Right lung (tissue), 10 donors: ENCODE data around the gene JOSD2. TPM values are rescaled to one million over a fixed set of nuclear protein-coding genes. Genes with fewer than 3 reads are reported as not detected.
A peak's percentile ranks its signal among the peaks of the same experiment; 100 is the strongest.

Experiments
- DNase-seq, 2 donors: peaks; one replicate each; pipeline ENCODE4 v3.0.0-alpha.2; 2013
- long read RNA-seq, 8 donors: transcript quantifications; one replicate each; lab custom pipeline, GENCODE V29; 2026
- polyA plus RNA-seq, 5 donors: library from polyadenylated mRNA; unstranded; fragments of 120-200 nt; gene quantifications; one replicate each; pipeline versions ENCODE4 v1.2.1 to v1.2.3, GENCODE V29; 2013; ENCODE audit warnings: inconsistent platforms in 1 of 5, low replicate concordance in 1 of 5; ENCODE audit not compliant: insufficient read length in 5 of 5, insufficient read depth in 1 of 5

JOSD2 gene
- 10 to 100 TPM; 12.2 to 35.2 (median 19.5) TPM for polyA plus RNA-seq
- long read RNA-seq, donor 1, transcript JOSD2-204 (5 exons, 996 nt): major isoform, 18 of 30 reads
- long read RNA-seq, donor 1, transcript JOSD2-205 (5 exons, 802 nt): minor isoform, 6 of 30 reads
- long read RNA-seq, donor 1, partial matches to known transcripts: 0 of 30 reads
- long read RNA-seq, donor 1, other reads (novel, unspliced or antisense): 0 of 30 reads
- long read RNA-seq, donor 2, transcript JOSD2-204 (5 exons, 996 nt): major isoform, 8 of 8 reads
- long read RNA-seq, donor 2, partial matches to known transcripts: 0 of 8 reads
- long read RNA-seq, donor 2, other reads (novel, unspliced or antisense): 0 of 8 reads
- long read RNA-seq, donor 3, transcript JOSD2-204 (5 exons, 996 nt): major isoform, 10 of 12 reads
- long read RNA-seq, donor 3, partial matches to known transcripts: 0 of 12 reads
- long read RNA-seq, donor 3, other reads (novel, unspliced or antisense): 0 of 12 reads
- long read RNA-seq, donor 4, partial matches to known transcripts: 0 of 7 reads
- long read RNA-seq, donor 4, other reads (novel, unspliced or antisense): 0 of 7 reads
- long read RNA-seq, donor 5, transcript JOSD2-204 (5 exons, 996 nt): major isoform, 16 of 24 reads
- long read RNA-seq, donor 5, transcript JOSD2-205 (5 exons, 802 nt): minor isoform, 5 of 24 reads
- long read RNA-seq, donor 5, partial matches to known transcripts: 0 of 24 reads
- long read RNA-seq, donor 5, other reads (novel, unspliced or antisense): 0 of 24 reads
- long read RNA-seq, donor 6, transcript JOSD2-204 (5 exons, 996 nt): major isoform, 13 of 23 reads
- long read RNA-seq, donor 6, partial matches to known transcripts: 0 of 23 reads
- long read RNA-seq, donor 6, other reads (novel, unspliced or antisense): 0 of 23 reads
- long read RNA-seq, donor 7, transcript JOSD2-204 (5 exons, 996 nt): major isoform, 6 of 16 reads
- long read RNA-seq, donor 7, transcript JOSD2-205 (5 exons, 802 nt): major isoform, 6 of 16 reads
- long read RNA-seq, donor 7, partial matches to known transcripts: 0 of 16 reads
- long read RNA-seq, donor 7, other reads (novel, unspliced or antisense): 0 of 16 reads
- long read RNA-seq, donor 8, transcript JOSD2-204 (5 exons, 996 nt): major isoform, 7 of 9 reads
- long read RNA-seq, donor 8, partial matches to known transcripts: 0 of 9 reads
- long read RNA-seq, donor 8, other reads (novel, unspliced or antisense): 0 of 9 reads

GRCh38 chr19:50511069-50511822 is at the start of gene JOSD2:
JOSD2 (minus strand) TSS chr19:50511191; CDS start chr19:50510431, 760 bp downstream.
- peak; percentile 99 for DNase-seq

- DNase-seq: no peak
Observed at GRCh38 chr19:50559636-50560035, 48.6 kb upstream of the JOSD2 start.

GRCh38 chr19:50558449-50558848 is 47.5 kb upstream of the JOSD2 start:
- DNase-seq: no peak

GRCh38 chr19:50558039-50558438 is 47.0 kb upstream of the JOSD2 start:
- DNase-seq: no peak

GRCh38 chr19:50557009-50557613 is 46.1 kb upstream of the JOSD2 start:
- DNase-seq: no peak

- peak; percentile 48 to 60 for DNase-seq
Observed at GRCh38 chr19:50556282-50557008, 45.5 kb upstream of the JOSD2 start.

- DNase-seq: no peak
Observed at GRCh38 chr19:50555450-50556281, 44.7 kb upstream of the JOSD2 start.

- DNase-seq: no peak
Observed at GRCh38 chr19:50555033-50555432, 44.0 kb upstream of the JOSD2 start.

GRCh38 chr19:50554212-50554611 is 43.2 kb upstream of the JOSD2 start:
- DNase-seq: no peak

GRCh38 chr19:50553134-50553703 is 42.2 kb upstream of the JOSD2 start:
- DNase-seq: no peak

- DNase-seq: no peak
Observed at GRCh38 chr19:50552540-50552939, 41.5 kb upstream of the JOSD2 start.

- peak; percentile 38 to 47 for DNase-seq
Observed at GRCh38 chr19:50551715-50552187, 40.8 kb upstream of the JOSD2 start.

- DNase-seq: no peak
Observed at GRCh38 chr19:50551034-50551714, 40.2 kb upstream of the JOSD2 start.

- DNase-seq: no peak
Observed at GRCh38 chr19:50550594-50550966, 39.6 kb upstream of the JOSD2 start.

- DNase-seq: no peak
Observed at GRCh38 chr19:50549927-50550593, 39.1 kb upstream of the JOSD2 start.

- DNase-seq: no peak
Observed at GRCh38 chr19:50549059-50549926, 38.3 kb upstream of the JOSD2 start.
